EH (cell line): Measurements from ENCODE around the gene OR4C3.
"Not testable (repeated sequence)": the region's sequence is repeated elsewhere in the genome, so short reads cannot be mapped to it uniquely, and the experiment has no call there.

Source experiments
- DNase-seq: peaks from one replicate; pipeline ENCODE4 v3.0.0-alpha.2; 2015; ENCODE audit warnings: low read depth

OR4C3 gene

GRCh38 chr11:48324620-48325019 lies at the start of gene OR4C3:
TSS of gene OR4C3 (plus strand) at chr11:48324920. CDS start at chr11:48325022, 102 bp downstream.
- DNase-seq = not testable (repeated sequence)

- no peak for DNase-seq
Measured at GRCh38 chr11:48305923-48306322, 18.8 kb upstream of the OR4C3 start, which contains the start of gene OR4S1. TSS of gene OR4S1 (plus strand) at chr11:48306223. CDS start at chr11:48306223, 0 bp downstream.

- DNase-seq = peak; percentile 58
Measured at GRCh38 chr11:48307760-48308386, 16.8 kb upstream of the OR4C3 start.

- DNase-seq = not testable (repeated sequence)
Measured at GRCh38 chr11:48313590-48313989, 11.1 kb upstream of the OR4C3 start.

GRCh38 chr11:48319813-48320212 lies 4.9 kb upstream of the OR4C3 start:
- not testable (repeated sequence) for DNase-seq

GRCh38 chr11:48341466-48341865 lies 16.7 kb downstream of the OR4C3 start:
- no peak for DNase-seq

GRCh38 chr11:48342505-48342904 lies 17.8 kb downstream of the OR4C3 start:
- DNase-seq = not testable (repeated sequence)

- not testable (repeated sequence) for DNase-seq
Measured at GRCh38 chr11:48346286-48346685, 21.6 kb downstream of the OR4C3 start.

- no peak for DNase-seq
Measured at GRCh38 chr11:48354013-48354412, 29.3 kb downstream of the OR4C3 start.

GRCh38 chr11:48354677-48355076 lies 30.0 kb downstream of the OR4C3 start:
- DNase-seq = no peak

GRCh38 chr11:48361289-48361688 lies 36.6 kb downstream of the OR4C3 start:
- not testable (repeated sequence) for DNase-seq

- no peak for DNase-seq
Measured at GRCh38 chr11:48366365-48366764, 41.6 kb downstream of the OR4C3 start, which contains the start of gene OR4C5. TSS of gene OR4C5 (minus strand) at chr11:48366465. CDS start at chr11:48366465, 0 bp downstream.
